Middle frontal gyrus (tissue), 1 donor: ENCODE data around the gene EOLA2.
A peak's percentile ranks its signal among the peaks of the same experiment; 100 is the strongest.
"Not testable (repeated sequence)": the region's sequence is repeated elsewhere in the genome, so short reads cannot be mapped to it uniquely, and the experiment has no call there.

Experiments used
- DNase-seq: peaks from one replicate; pipeline ENCODE4 v3.0.0-alpha.2; 2015; ENCODE audit warnings: low spot score; ENCODE audit errors: extremely low spot score

EOLA2 gene

DNA sequence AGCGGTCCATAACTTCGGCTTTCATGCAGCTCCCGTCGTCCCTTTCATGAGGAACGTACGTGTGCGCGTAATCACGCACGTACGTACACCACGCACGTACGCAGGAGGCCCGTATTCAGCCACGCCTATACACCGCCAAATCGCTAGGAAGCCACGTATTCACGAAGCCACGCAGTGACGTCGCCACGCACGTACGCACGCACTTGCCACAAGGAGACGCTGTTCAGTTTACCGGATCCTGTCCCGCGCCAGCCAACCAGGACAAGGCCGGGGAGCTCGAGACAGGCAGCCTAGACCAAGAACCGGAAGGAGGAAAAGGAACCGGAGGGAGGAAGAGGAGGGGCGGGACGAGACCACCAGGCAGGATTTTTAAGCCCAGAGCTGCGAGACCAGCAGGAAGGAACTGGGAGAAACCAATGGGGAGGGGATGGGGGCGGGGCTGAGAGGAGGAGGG, at the start of gene EOLA2:
EOLA2 (minus strand) TSS at position 65 of the 454 bp plus-strand sequence. CDS start 4,617 bp downstream, outside the sequence.
- DNase-seq: peak; percentile 90

DNA sequence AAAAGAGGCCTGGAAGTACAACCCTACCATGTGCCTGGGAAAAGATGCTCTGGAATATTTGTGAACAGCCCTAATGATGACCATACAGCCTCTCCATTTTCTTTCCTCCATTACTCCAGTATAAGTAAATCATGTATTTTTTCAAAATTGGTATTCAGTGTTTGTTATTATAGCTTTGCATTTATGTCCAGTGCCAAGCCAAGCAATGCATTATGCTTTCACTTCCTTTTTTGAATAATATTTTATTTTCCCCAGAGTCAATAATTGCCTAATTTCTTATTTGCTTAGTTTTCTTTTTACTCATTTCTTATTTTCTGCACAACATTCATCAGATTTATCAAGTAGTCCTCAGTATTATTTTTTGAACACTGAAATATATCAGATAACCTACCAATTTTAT, 49.3 kb upstream of the EOLA2 start:
- DNase-seq: no peak

DNA sequence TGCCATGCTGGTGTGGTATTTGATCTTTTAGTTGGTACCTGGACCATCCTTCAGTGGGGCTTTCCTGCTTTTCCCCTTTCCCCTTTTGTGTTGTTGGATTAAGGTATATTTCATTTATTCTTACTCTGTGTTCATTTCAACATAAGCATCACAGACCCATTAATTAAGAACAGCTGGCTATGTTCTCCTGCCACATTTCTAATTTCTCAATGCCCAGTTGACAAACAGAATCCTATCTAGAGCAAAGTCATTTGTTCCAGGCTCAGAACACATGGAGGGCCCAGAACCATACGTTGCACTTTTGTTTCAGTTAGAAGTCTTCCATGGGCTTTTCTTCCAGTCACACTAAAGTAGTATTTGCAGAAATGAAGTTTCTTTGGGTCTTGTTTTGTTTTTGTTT, 46.1 kb upstream of the EOLA2 start:
- no peak for DNase-seq

DNA sequence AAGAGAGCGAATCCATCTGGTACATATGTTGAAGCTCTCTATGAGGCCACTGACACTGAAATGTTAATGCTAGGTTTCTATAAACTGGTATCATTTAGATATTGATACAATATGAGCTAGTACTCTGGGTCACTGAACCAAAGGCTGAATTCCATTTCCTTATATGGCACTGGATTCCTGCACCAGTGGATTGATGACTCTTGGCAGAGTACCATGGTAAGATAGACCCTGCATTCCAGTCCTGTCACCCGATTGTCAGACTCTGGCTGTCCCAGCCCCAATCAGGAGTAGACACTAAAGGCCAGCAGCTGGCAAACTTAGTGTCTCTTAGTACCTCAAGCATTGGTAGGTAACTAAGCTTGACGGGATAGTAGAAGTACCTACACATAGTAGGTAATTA, 44.0 kb upstream of the EOLA2 start:
- no peak for DNase-seq

DNA sequence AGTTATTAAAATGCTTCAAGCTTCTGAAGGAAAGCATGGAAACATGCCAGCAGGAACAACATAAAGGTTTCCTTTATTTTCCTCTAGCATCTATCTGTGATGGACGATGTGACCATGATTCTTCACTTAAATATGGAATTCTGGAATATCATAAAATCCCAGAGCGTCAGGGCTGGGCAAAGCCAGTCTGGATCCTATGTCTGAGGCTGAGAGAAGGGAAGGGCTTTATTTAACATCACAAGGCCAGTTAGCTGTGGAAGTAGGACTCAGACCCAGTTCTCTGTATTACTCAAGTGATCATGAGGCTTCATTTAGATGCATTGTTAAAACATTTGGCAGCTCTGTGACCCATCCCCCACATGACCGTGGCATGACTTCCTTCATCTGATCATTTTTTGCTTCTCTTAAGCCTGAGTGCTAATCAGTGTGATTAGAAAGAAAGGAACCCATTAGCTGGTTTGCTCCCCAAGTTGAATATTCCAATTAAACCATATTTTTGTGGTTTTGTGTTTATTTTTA, 40.9 kb upstream of the EOLA2 start:
- DNase-seq: no peak

DNA sequence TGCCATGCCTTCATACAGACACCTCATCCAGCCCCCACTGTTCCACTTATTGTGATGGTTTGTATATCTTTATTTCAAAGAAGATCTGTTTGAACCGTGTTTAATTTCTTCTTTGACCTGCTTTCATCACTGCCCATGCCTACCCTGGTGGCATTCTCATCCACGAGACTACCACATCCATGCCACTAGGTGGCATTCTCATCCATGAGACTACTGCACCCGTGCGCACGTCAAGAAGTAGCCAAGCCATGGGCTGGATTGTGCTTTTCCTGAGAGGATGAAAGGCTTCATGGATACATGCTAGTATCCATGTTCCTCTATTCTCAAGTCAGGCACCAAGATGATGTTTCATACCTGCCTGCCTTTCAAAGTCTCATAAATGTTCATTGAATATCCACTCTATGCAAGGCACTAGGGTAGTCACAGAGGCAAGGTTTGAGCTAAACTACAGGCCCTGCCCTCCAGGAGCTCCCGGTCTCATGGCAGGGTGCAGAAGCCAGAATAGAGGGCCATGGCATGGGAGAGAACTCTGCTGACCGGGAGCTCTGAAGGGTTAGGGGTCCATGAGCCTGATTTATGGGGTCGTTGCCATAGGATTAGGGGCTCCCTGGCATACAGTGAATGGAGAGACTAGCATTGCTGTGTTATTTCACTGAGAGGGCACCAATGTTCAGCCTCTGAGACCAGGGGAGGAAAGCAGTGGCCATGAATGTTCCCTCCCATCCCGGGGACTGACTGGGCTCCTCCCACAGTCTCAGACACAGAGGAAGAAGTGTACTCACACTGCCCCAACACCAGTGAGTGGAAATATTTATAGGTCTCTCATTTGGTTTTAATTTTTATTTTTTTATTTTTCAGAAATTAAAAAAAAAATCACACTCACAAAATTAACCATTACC, 24.8 kb upstream of the EOLA2 start:
- DNase-seq: peak; percentile 22

DNA sequence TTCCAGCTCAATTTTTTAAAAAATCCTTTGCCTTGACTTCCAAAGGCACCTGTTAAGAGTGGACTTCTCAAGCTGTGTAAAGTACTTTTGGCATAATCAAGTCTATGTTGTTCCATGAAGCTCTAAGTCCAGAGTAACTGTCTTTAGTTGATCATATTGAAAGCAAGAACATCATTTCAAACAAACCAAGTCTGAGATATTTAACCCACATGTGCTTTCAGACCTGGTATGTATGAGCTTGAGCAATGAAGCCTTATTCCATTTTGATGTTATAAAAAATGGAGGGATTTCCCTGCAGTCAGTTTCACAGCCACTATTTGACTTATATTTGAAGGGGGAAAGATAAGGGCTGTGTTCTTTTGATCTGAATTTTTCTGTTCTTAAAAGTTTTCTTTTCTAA, 23.7 kb upstream of the EOLA2 start:
- DNase-seq: no peak

DNA sequence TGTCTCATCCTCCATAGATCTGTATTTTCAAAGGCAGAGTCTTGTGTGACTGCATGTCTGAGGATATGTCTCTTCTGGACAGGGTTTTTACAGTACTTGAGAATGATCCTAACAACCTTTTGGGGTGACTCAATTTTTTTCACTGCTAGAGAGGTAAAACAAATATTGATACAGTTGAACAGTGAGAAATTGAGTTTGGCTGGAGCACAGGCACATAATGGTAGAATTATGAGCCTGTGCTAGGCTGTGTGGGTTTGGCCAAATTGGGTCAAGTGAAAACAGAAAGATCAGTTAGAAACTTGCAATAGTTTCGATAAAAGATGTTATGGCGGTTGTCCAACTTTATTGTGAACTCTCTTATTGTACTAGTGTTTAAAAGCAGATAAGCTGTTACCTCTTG, 23.3 kb upstream of the EOLA2 start:
- DNase-seq: no peak

DNA sequence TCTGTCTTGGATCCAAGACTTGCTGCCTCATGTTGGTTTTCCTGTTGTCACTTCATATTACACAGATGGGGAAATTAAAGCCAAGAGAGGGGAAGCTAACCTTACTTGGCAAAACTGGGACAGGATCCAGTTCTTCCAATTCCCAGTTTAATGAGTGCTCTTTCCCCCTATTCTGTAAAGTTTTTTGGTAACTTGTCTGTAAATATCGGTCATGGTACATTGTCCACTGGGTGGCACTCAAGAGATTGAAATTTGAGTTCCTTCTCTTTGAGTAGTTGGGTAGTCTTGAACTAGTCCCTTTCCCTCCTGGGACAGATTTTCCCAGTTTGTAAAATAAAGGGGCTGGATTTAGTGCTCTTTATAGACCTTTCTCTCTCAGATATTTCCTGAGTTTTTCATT, 12.4 kb upstream of the EOLA2 start:
- no peak for DNase-seq

DNA sequence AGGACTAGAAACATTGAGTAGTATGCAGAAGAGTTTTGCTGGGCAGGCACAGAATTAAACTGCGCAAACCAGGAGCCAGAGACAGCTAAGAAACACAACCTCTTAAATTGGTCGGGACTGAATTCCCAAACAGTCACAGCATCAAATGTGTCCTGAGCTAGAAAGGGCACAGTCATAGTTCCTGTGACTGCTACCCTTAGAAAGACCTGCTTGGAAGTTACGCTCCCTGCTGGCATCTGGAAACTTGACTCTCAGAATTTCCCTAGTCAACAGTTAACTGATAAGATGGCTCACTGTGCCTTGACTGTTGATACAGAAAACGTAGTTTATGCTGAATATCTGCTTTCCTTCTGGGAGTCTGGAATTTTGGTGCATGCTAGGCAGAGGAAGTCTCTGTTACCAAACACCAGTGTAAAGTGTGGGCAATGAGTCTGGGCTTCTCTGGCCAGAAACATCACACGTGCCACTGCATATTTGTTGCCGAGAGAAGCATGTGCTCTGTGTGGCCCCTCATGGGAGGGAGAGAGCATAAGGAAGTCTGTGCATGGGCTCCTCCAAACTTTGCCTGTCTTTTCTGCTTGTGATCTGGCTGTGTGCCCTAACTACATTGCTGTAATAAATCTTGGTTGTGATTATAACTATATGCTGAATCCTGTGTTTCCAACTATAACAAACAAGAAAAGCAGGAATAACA, 11.6 kb upstream of the EOLA2 start:
- no peak for DNase-seq

DNA sequence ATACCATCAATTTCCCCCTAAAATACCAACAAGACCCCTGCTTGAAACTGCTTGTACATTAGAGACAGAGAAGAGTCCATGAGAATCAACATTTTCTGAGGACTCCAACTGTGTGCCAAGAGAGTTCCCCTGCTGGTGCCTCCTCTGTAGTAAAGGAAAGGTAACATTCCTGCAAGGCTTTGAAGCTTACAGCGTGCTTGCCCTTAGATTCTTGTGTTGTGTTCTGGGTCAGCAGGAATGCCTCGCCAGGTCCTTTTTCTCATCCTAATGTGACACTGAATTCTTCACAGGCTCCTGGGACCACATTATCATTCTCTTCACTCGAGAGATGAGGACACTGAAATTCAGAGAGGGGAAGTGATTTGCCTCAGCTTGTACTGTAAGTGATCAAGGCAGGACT, 9.7 kb upstream of the EOLA2 start:
- no peak for DNase-seq

DNA sequence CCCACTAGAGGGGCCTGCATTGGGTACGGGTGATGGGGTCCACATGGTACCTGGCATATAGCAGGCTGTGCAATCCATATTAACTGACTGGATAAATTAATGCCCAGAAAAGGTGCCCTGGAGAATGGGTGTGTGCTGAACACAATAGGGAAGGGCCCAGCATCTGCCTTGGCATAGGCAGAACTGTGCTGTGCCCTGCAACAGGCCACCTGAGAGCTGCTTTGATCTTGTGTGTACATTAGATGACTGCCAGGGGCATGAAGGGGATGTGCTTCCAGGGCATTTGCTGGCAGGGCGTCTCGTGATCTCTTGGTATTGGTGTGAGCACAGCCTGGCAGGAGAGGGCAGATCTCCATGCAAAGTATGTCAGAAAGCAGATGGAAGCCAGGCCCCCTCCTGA, 8.6 kb upstream of the EOLA2 start:
- DNase-seq: not testable (repeated sequence)

DNA sequence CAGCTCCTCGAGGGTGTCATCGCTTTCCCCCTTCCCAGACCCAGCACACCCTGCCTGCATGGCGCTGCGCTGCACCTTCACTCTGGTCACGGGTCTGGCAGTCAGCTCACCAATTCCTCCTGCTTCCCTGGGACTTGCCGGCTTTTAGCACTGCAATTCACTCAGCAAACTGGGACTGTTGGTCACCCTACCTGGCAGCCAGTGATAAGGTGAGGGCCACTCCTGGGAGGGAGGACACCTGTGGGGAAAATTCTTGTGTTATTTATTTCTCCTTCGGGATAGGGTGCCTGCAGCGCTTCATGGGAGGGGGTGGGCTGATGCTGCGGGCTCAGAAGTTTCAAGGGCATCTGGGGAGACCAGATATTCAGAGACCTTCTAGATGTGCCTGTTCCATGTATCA, 7.5 kb upstream of the EOLA2 start:
- not testable (repeated sequence) for DNase-seq

DNA sequence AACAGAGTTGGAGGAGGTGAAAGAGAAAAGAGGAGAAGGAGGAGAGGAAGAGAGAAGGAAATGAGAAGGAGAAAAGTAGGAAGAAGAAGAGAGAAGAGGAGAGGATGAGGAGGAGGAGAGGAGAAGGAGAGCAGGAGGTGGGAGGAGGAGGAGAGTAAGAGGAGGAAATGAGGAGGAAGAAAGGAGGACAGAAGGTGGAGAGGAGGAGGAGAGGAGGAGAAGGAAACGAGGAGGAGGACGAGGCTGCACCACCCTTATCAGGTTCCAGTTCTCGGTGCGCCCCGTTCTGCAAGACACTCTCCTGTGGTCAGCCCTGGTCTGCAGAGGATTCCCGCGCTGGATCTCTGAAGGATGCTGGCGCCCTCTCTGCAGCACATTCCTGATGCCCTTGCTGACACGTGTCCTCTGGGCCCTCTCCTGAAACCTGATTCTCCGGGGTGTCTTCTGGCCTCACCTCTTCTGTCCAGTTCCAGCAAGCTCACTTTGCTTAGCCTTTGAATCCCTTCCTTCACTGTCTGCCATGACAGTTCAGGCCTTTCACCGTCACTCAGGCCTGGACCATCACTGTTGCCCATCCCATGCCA, 6.9 kb upstream of the EOLA2 start:
- not testable (repeated sequence) for DNase-seq

DNA sequence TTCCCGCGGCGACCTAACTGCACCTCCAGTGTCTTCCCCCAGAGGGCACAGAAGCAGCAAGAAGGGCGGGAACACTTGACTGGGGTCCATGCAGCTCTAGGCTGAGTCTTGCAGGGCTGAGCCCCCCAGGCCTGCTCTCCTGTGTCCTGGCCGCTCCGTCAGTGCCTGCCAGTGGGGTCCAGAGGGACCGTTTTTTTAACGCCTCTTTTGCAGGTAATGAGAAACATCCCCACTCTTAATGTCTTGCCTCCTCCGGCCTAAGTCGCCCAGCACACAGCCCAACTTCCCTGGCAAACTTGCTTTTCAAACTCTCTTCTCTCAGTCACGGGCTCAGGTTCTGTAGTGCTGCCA, 2.4 kb upstream of the EOLA2 start:
- not testable (repeated sequence) for DNase-seq

DNA sequence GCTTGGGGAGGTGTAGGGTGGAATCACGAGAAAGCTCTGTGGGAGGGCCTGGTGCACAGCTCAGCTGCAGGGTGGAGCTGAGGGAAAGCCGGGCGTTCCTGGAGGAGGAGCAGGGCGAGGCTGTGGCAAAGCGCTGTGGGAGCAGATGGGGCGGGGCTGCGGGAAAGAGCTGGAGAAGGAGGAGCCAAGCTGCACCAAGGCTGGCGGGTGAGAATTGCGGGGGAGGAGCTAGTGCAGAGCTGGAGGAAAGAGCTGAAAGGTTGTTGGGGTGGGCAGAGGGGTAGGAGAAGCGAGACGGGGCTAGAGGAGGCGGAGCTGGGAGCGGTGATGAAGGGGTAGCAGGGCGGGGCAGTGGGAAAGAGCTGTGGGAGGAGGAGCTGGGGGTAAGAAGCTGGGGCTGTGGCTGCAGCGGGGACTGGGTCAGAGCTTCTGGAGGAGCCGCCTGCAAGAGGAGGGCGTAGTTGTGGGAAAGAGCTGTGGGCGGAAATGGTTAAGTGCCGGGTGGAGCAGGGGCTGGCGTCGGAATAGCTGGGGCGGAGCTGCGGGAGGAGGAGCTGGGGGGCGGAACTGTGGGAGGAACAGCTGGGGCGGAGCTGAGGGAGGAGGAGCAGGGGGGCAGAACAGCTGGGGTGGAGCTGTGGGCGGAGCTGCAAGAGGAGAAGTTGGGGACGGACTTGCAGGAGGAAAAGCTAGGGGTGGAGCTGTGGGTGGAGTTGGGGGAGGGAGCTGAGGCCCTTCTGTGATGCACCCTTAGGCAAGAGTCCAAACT, 1.8 kb upstream of the EOLA2 start:
- peak; percentile 55 for DNase-seq

DNA sequence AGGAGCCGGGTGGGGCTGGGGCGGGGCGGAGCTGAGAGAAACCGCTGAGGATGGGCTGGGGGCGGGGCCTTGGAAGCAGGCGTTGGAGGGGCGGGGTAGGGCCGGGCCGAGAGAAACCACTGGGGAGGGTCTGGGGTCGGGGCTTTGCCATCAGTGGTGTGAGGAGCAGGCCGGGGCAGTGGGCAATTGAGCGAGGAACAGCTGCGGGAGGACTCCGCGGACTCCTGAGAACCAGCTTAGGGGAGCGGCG, 1.3 kb upstream of the EOLA2 start:
- DNase-seq: no peak

DNA sequence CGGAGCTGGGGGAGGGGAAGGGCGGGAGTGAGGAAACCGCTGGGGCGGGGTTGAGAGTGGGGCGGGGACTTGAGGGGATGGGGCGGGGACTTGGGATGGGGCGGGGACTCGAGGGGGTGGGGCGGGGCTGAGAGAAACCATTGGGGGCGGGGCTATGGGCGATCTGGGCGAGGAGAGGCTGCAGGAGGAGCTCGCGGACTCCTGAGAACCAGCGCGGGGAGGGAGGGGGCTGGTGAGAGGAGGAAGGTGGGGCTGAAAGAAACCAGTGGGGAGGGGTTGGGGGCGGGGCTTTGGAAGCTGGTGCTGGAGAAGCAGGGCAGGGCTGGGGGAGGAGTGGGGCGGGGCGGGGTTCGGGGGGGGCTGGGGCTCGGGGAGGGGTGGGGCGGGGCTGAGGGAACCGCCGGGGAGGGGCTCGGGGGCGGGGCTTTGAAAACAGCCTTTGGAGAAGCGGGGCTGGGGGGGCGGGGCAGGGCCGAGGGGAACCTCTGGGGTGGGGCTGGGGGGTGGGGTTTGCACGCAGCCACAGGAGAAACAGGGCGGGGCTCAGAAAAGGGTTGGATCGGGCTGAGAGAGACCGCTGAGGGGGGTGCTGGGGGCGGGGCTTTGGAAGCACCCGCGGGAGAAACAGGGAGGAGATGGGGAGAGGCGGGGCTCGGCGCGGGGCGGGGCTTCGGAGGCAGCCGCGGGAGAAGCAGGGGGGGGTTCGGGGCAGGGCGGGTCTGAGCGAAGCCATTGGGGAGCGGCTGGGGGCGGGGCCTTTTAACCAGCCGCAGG, 777 bp upstream of the EOLA2 start:
- peak; percentile 43 for DNase-seq

DNA sequence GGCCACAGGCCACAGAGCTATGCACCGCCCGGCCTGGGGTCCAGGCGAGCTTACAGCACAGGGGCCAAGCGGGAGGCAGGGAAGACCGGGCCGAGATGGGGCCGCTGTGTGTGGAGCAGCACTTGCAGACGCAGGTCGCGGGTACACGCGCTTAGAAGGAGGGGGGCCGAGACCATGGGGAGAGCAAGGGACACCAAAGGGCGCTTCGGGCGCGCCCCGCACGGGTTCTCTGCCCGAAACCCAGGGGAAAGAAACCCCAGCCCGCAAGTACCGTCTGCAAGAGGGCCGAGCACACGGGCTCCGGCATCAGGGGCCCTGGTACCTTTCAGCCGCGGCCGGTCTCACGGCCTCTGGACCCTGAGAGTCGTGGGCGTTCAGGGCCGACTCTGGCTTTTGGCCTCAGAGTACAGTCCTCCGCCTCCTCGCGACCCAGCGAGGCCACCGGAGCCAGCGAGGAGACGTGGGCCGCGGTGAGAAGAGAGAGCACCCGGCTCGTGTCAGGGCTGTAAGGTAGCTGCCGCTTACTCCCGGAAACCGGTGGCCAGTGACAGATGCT, 342 bp downstream of the EOLA2 start:
- DNase-seq: no peak

DNA sequence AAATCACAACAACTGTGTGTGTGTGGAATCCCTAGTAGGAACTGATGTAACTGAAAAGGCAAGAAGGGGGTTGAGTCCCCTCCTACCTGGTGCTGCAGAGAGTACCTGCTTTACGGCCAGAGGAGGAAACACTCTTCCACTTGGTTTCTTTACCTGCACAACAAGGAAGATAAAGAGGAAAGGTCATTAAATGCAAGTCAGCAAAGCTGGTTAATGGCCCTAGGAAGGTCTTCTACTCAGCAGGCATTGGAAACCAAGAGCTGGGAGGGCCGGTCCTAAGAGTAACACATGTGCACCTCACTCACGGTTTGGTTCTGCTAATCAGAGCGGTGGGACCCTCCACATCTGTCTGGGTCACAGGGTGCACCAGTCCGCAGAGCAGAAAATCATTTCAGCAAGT, 963 bp downstream of the EOLA2 start:
- DNase-seq: not testable (repeated sequence)

DNA sequence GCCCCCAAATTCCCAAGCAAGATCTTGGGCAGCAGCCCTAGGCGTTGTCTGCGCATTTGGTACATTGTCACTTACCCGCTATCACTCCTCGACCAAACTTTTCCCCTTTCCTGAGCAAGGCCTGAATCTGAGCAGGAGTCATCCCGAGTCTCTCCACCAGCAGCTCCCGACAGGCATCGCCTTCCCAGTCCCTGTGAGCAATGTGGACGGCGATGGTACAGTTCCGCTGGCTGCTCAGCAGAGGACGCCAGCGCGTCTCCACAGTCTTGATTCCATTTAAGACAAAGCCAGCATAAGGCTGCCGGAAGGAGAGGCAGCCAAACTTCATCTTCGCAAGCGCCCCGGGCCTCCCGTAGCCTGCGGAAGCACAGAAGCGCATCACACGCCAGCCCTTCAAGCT, 4.7 kb downstream of the EOLA2 start:
- DNase-seq: not testable (repeated sequence)
